GM12873 (cell line): Measurements from ENCODE around the gene HMG20B.

ENCODE experiments used
- TF ChIP-seq, protein P1 (sequence below): IDR thresholded peaks from 2 replicates; pipeline ENCODE4 v1.5.1; 2012; ENCODE audit warnings: low read depth, mild to moderate bottlenecking, moderate library complexity, low read length, control low read depth; ENCODE audit not compliant: insufficient read depth; ENCODE audit errors: missing control alignments

The HMG20B gene

GRCh38 chr19:3604987-3605343 lies 32.2 kb downstream of the HMG20B start:
- TF ChIP-seq, protein P1, sequence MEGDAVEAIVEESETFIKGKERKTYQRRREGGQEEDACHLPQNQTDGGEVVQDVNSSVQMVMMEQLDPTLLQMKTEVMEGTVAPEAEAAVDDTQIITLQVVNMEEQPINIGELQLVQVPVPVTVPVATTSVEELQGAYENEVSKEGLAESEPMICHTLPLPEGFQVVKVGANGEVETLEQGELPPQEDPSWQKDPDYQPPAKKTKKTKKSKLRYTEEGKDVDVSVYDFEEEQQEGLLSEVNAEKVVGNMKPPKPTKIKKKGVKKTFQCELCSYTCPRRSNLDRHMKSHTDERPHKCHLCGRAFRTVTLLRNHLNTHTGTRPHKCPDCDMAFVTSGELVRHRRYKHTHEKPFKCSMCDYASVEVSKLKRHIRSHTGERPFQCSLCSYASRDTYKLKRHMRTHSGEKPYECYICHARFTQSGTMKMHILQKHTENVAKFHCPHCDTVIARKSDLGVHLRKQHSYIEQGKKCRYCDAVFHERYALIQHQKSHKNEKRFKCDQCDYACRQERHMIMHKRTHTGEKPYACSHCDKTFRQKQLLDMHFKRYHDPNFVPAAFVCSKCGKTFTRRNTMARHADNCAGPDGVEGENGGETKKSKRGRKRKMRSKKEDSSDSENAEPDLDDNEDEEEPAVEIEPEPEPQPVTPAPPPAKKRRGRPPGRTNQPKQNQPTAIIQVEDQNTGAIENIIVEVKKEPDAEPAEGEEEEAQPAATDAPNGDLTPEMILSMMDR, result no peak

DNA sequence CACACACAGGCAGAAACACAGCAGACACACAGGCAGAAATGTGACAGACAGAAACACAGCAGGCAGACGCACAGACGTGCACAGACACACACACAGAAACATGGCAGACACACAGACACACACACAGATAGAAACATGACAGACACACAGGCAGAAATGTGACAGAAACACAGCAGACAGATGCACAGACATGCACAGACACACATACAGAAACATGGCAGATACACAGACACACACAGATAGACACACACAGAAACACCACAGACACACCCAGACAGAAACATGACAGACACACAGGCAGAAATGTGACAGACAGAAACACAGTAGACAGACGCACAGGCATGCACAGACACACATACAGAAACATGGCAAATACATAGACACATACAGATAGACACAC lies 32.6 kb downstream of the HMG20B start:
- TF ChIP-seq, protein P1, result no peak

DNA sequence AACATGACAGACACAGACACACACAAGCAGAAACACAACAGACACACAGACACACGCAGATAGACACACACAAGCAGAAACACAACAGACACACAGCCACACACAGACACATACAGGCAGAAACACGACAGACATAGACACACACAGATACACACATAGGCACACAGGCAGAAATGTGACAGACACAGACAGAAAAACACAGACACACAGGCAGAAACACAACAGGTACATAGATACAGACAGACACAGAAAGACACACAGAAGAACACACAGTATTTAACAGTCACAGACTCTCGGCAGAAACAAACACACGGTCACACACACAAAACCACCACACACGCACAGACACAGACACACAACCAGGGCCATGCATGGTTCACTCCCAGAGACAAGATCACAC lies 33.0 kb downstream of the HMG20B start:
- TF ChIP-seq, protein P1, result no peak

- TF ChIP-seq, protein P1, result no peak
These were observed 33.5 kb downstream of the HMG20B start for GRCh38 chr19:3606174-3606689.

DNA sequence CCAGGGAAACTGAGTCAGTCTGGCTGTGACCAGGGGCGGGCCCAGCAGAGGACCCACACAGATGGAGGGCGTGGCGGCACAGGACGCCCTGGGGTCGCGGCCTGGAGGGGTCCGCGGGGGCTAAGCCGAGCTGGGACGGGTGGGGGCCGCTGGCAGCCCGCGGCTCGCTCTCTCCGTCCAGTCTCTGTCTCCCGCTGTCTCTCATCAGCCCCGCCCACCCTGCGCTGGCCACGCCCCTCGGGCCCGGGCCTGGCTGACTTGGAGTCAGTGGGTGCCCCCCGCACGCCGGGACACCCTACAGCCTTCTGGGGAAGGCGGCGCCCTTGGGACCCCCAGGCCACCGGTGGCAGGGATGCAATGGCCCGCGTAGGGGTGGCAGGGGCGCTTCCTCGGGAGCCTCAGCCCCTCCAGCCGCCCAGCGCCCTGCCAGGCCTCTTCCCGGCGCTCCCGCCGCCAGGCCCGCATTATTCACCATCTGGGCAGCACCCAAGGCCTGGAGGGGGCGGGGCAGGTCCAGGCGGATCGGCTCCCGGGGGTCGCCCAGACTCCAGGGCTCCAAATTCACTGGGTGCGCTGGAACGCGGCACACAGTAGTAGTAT lies 34.0 kb downstream of the HMG20B start, which contains the start of gene TBXA2R:
TBXA2R (minus strand) TSS at position 186 of the 600 bp plus-strand sequence. CDS start 6,241 bp downstream, outside the sequence.
- TF ChIP-seq, protein P1, result no peak

- TF ChIP-seq, protein P1, result no peak
These were observed 34.7 kb downstream of the HMG20B start for GRCh38 chr19:3607303-3608078.

DNA sequence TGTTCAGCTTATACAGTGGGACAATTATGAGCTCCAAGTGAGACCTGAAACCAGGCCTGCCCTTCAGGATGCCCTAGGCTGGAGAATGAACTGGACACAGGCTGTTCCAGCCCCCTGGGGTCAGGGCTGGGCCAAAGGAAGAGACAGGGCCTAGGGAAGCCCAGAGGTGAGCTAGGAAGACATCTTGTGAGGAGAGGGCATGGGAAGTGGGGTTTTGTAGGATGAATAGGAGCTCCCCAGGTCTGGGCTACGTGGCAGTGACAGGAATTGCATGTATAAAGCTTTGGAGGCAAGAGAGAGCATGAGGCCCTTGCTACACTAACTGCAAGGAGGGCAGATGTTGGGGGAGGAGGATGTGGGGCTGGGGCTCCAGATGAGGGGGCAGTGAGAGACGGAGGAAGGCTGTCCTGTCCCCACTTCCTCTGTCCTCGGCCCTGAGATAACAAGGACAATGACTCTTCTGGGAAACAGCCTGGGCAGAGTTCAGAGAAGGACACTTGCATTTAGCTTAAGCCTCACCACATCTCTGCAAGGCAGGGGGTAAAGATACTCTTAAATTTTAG lies 35.4 kb downstream of the HMG20B start:
- TF ChIP-seq, protein P1, result no peak
